GM12878 (cell line): Measurements from ENCODE around the gene ACTL6A. TPM values are rescaled to one million over a fixed set of nuclear protein-coding genes. Genes with fewer than 3 reads are reported as not detected.

ENCODE experiments used
- ATAC-seq: fragments of 200-7000 bp; cut with Tn5 transposase; 3 replicates; pipeline ENCODE4 v1.9.1; 2020; ENCODE audit warnings: mild to moderate bottlenecking, moderate library complexity
- BruUV-seq: library from RNA; stranded (reverse); fragments of 400-500 nt; replicated peaks from 2 replicates; lab custom pipeline; 2021; lab: Mats Ljungman, UMichigan
- CTCF ChIA-PET: fragments of 300-600 bp; sonication (Branson Sonifier 250); formaldehyde crosslinking; extraction: SDS; loops from one replicate; lab custom pipeline; 2021; ENCODE audit warnings: inconsistent platforms; lab: Yijun Ruan, JAX
- POLR2A ChIA-PET: fragments of 350-600 bp; formaldehyde crosslinking; extraction: SDS; loops from one replicate; lab custom pipeline; 2021; ENCODE audit warnings: inconsistent platforms; lab: Charles Lee
- RAD21 ChIA-PET: fragments of 300-600 bp; sonication (Branson Sonifier 250); formaldehyde crosslinking; loops from one replicate; lab custom pipeline; 2023; ENCODE audit warnings: antibody characterized with exemption; ENCODE audit not compliant: unreplicated experiment; lab: Charles Lee
- SMC1A ChIA-PET: fragments of 300-600 bp; sonication (Branson Sonifier 250); formaldehyde crosslinking; loops from one replicate; lab custom pipeline; 2023; ENCODE audit not compliant: unreplicated experiment, uncharacterized antibody; lab: Charles Lee
- DNase-seq: peaks from one replicate; pipeline ENCODE4 v3.0.0-alpha.2; 2011; ENCODE audit warnings: low read depth, low spot score
- FAIRE-seq: peaks from 3 replicates; lab custom pipeline; 2011; peaks lifted over from hg19 to GRCh38; lab: Jason Lieb, UNC
- H2AFZ ChIP-seq: 2 replicates; pipeline ENCODE4 v1.6.0; 2011; ENCODE audit warnings: low read depth, low read length, control low read depth; ENCODE audit not compliant: control insufficient read depth
- H3K27ac ChIP-seq: 2 replicates; pipeline ENCODE4 v1.5.1; 2011; ENCODE audit warnings: control low read depth; ENCODE audit not compliant: control insufficient read depth, insufficient read depth
- H3K27me3 ChIP-seq, 2 experiments: replicated peaks in 1 of 2; 2 replicates each; pipeline versions ENCODE4 v1.6.0 to v1.6.1; 2011; ENCODE audit warnings: low read length in 1 of 2; ENCODE audit not compliant: control insufficient read depth in 2 of 2, insufficient read depth in 2 of 2
- H3K36me3 ChIP-seq, 2 experiments: 2 replicates each; pipeline ENCODE4 v1.5.1; 2011; ENCODE audit warnings: low read length in 1 of 2; ENCODE audit not compliant: control insufficient read depth in 2 of 2, insufficient read depth in 2 of 2
- H3K4me1 ChIP-seq: 2 replicates; pipeline ENCODE4 v1.6.1; 2011; ENCODE audit warnings: mild to moderate bottlenecking, low read length, moderate library complexity, mixed read lengths; ENCODE audit not compliant: control insufficient read depth, insufficient read depth
- H3K4me2 ChIP-seq: 2 replicates; pipeline ENCODE4 v1.6.0; 2011; ENCODE audit warnings: control low read depth; ENCODE audit not compliant: control insufficient read depth, insufficient read depth
- H3K4me3 ChIP-seq: fragments of 200-600 bp; sonication (generic); 2 replicates; pipeline ENCODE4 v1.5.1; 2016
- H3K79me2 ChIP-seq: 2 replicates; pipeline ENCODE4 v1.6.0; 2011; ENCODE audit warnings: low read length; ENCODE audit not compliant: control insufficient read depth, insufficient read depth
- H3K9ac ChIP-seq: 2 replicates; pipeline ENCODE4 v1.8.0; 2011; ENCODE audit warnings: low read length, control low read depth, mixed read lengths; ENCODE audit not compliant: control insufficient read depth, insufficient read depth
- H3K9me3 ChIP-seq: replicated peaks from 3 replicates; pipeline ENCODE4 v1.5.1; 2011; ENCODE audit warnings: mild to moderate bottlenecking, low read length; ENCODE audit not compliant: control insufficient read depth, insufficient read depth
- H4K20me1 ChIP-seq: 2 replicates; pipeline ENCODE4 v1.6.0; 2011; ENCODE audit not compliant: control insufficient read depth, insufficient read depth
- BRCA1 ChIP-seq: IDR thresholded peaks from 2 replicates; pipeline ENCODE4 v1.6.1; 2011; ENCODE audit warnings: low read depth, low read length, improper control_type of control experiment
- CEBPZ ChIP-seq: fragments of 150-350 bp; IDR thresholded peaks from 2 replicates; pipeline ENCODE4 v1.6.1; 2016; ENCODE audit warnings: low read depth, low read length
- DPF2 ChIP-seq: fragments of 450-650 bp; IDR thresholded peaks from 2 replicates; pipeline ENCODE4 v1.6.1; 2017; ENCODE audit warnings: mild to moderate bottlenecking
- EGR1 ChIP-seq, 2 experiments: IDR thresholded peaks; 1 replicate in 1 of 2; 2 replicates in 1 of 2; pipeline ENCODE4 v1.6.1; 2011 to 2012; ENCODE audit warnings: low read depth in 2 of 2, low read length in 2 of 2, borderline replicate concordance in 1 of 2, mild to moderate bottlenecking in 1 of 2, moderate library complexity in 1 of 2
- IKZF2 ChIP-seq, 2 experiments: fragments of 450-650 bp; IDR thresholded peaks; 2 replicates each; pipeline ENCODE4 v1.6.1; 2017; ENCODE audit warnings: mild to moderate bottlenecking in 2 of 2, moderate library complexity in 2 of 2
- IRF5 ChIP-seq: fragments of 450-650 bp; IDR thresholded peaks from 2 replicates; pipeline ENCODE4 v1.6.1; 2017; ENCODE audit warnings: borderline replicate concordance
- KDM1A ChIP-seq: fragments of 200-600 bp; sonication (generic); IDR thresholded peaks from 2 replicates; pipeline ENCODE4 v1.6.1; 2016; ENCODE audit warnings: borderline replicate concordance
- KLF5 ChIP-seq: fragments of 450-650 bp; IDR thresholded peaks from 2 replicates; pipeline ENCODE4 v1.6.1; 2014; ENCODE audit warnings: mild to moderate bottlenecking; ENCODE audit not compliant: partially characterized antibody
- MEF2A ChIP-seq: IDR thresholded peaks from 2 replicates; pipeline ENCODE4 v1.6.1; 2011; ENCODE audit warnings: low read depth, mild to moderate bottlenecking, low read length, moderate library complexity; ENCODE audit not compliant: insufficient read depth
- MEF2B ChIP-seq: fragments of 450-650 bp; IDR thresholded peaks from 2 replicates; pipeline ENCODE4 v1.6.1; 2018; ENCODE audit warnings: mild to moderate bottlenecking, moderate library complexity; ENCODE audit not compliant: partially characterized antibody, poor library complexity, severe bottlenecking
- MTA3 ChIP-seq: IDR thresholded peaks from 2 replicates; pipeline ENCODE4 v1.6.1; 2012; ENCODE audit warnings: low read length, inconsistent platforms, borderline replicate concordance
- PKNOX1 ChIP-seq: fragments of 450-650 bp; IDR thresholded peaks from 2 replicates; pipeline ENCODE4 v1.6.1; 2016; ENCODE audit warnings: mild to moderate bottlenecking
- SMC3 ChIP-seq: IDR thresholded peaks from 2 replicates; pipeline ENCODE4 v1.6.1; 2011; ENCODE audit warnings: low read length, improper control_type of control experiment, borderline replicate concordance
- SREBF2 ChIP-seq: IDR thresholded peaks from 2 replicates; pipeline ENCODE4 v1.6.1; 2012; ENCODE audit warnings: mild to moderate bottlenecking, low read length
- SRF ChIP-seq, 2 experiments: IDR thresholded peaks; 2 replicates each; pipeline ENCODE4 v1.6.1; 2011; ENCODE audit warnings: low read depth in 2 of 2, low read length in 2 of 2, mild to moderate bottlenecking in 1 of 2, moderate library complexity in 1 of 2
- TAF1 ChIP-seq: IDR thresholded peaks from 2 replicates; pipeline ENCODE4 v1.6.1; 2011; ENCODE audit warnings: mild to moderate bottlenecking, low read depth, low read length, borderline replicate concordance
- USF2 ChIP-seq: IDR thresholded peaks from 2 replicates; pipeline ENCODE4 v1.6.1; 2011; ENCODE audit warnings: low read depth, low read length, improper control_type of control experiment, borderline replicate concordance
- WGBS: methylation state at CpG from one replicate; pipeline ENCODE4 v1.1.6; 2016; ENCODE audit warnings: low lambda C conversion rate; ENCODE audit not compliant: insufficient replicate concordance, insufficient coverage; ENCODE audit errors: missing lambda C conversion rate; 5-methylcytosine and 5-hydroxymethylcytosine counted together
- in situ Hi-C: fragments of 300-500 bp; cut with MboI; formaldehyde crosslinking; loops from 9 replicates; pipeline ENCODE4 v1.14.3; 2018; ENCODE audit warnings: mixed read lengths
- intact Hi-C: fragments of 100-400 bp; cut with micrococcal nuclease; formaldehyde crosslinking; loops from one replicate; pipeline ENCODE4 v1.14.2; 2022; ENCODE audit not compliant: unreplicated experiment
- polyA plus RNA-seq, 11 experiments: library from polyadenylated mRNA; depleted of rRNA in 4 of 11; unstranded in 6 of 11; stranded (reverse) in 5 of 11; fragments of >200 nt; fragmentation: Nextera tagmentation in 4 of 11; fragmentation: Illumina TruSeq in 1 of 11; extraction: Ambion mirVana in 4 of 11; extraction: Trizol in 1 of 11; gene quantifications; 1 replicate in 1 of 11; 2 replicates in 10 of 11; pipeline versions ENCODE4 v1.2.1 to v1.2.3, GENCODE V29; 2011 to 2016; ENCODE audit warnings: inconsistent platforms in 2 of 11, missing spikeins in 2 of 11, low read depth in 1 of 11
- total RNA-seq, 4 experiments: library from RNA; depleted of rRNA in 3 of 4; stranded (reverse); fragments of >200 nt in 3 of 4; fragmentation: Illumina TruSeq in 1 of 4; extraction: Trizol in 1 of 4; gene quantifications; 2 replicates each; pipeline versions ENCODE4 v1.2.1 to v1.2.3, GENCODE V29; 2013 to 2021

Gene ACTL6A
- total and polyA plus RNA-seq, 10 of the 15 experiments (the other 5 are each of a cell fraction or from before 2014, with no cell fraction given) = 70.2 to 197 (median 105) TPM

GRCh38 chr3:179606534-179607085, 43.9 kb downstream of the ACTL6A start:
- ChIA-PET SMC1A (interaction anchor here (1.1 to 1.9 kb wide), 2 partner anchors 42 to 259 kb away, joined by 3 to 4 read pairs; partner anchors contain the start of gene MFN1), CTCF (no interaction called here), RAD21 (interaction anchor here (1.1 kb wide), 1 partner anchor 44 kb away, joined by 3 read pairs; the partner anchor contains the start of gene ACTL6A), POLR2A (no interaction called here)
- Histone ChIP-seq H3K9ac (no peak overlapping the region), H3K4me2 (peak overlapping the region; percentile 83), H3K79me2 (peaks cover 62% of the 10 kb centered on the region), H3K9me3 (no peaks in the 10 kb centered on the region), H3K4me3 (peak overlapping the region; percentile 85), H4K20me1 (no peaks in the 10 kb centered on the region), H3K4me1 (peaks cover 20% of the 10 kb centered on the region), H3K27me3 (no peaks in the 10 kb centered on the region), H3K27ac (peak overlapping the region; percentile 35), H2AFZ (no peak overlapping the region), H3K36me3 (peaks cover 0 to 4% of the 10 kb centered on the region in 2 experiments; a peak in 1 of 4 replicates)
- in situ Hi-C loops (no loop called here), intact Hi-C loops (no loop called here)
- DNase-seq (no peak), FAIRE-seq (no peak), ATAC-seq (peak; percentile 31)
- no TSS peak for BruUV-seq
- WGBS = 17% methylated on average over 4 of the region's 4 CpGs
- TF ChIP-seq IRF5 (no peak), KLF5 (no peak), CEBPZ (no peak), SRF (IDR thresholded peaks at IDR 0.05; ENCODE audit: low read depth in 2 of 2, low read length in 2 of 2) (no peak), MEF2A (no peak), MEF2B (no peak), USF2 (no peak), BRCA1 (no peak), MTA3 (no peak), SMC3 (no peak), EGR1 (IDR thresholded peaks at IDR 0.05; ENCODE audit: borderline replicate concordance in 1 of 2, low read depth in 2 of 2, low read length in 2 of 2) (no peak), DPF2 (peak; percentile 56; the same call in 1 of the 2 replicates), SREBF2 (no peak), PKNOX1 (no peak), IKZF2 (IDR thresholded peaks at IDR 0.05) (peak; percentile 30 to 49; a peak in 2 of 4 replicates), TAF1 (no peak), KDM1A (no peak)
